Adipose tissue (tissue), 3 donors: ENCODE data around the gene BRMS1L. TPM values are rescaled to one million over a fixed set of nuclear protein-coding genes. Genes with fewer than 3 reads are reported as not detected.

ENCODE experiments used
- H3K27ac ChIP-seq: one replicate; pipeline ENCODE4 v1.5.1; 2013; ENCODE audit warnings: low read depth, low read length
- WGBS, 3 donors: extraction: QIAGEN DNeasy Blood & Tissue Kit; methylation state at CpG; one replicate each; pipeline ENCODE4 v1.1.7; 2013; 5-methylcytosine and 5-hydroxymethylcytosine counted together
- polyA plus RNA-seq, 3 donors: library from polyadenylated mRNA; stranded (reverse); fragments of 200-250 nt; gene quantifications; one replicate each; pipeline ENCODE4 v1.2.3, GENCODE V29; 2013
- donor health status: healthy with polysubstance abuse.
- donor health status: Bipolar disorder and iron deficiency.
- donor health status: healthy.

Gene BRMS1L
- polyA plus RNA-seq, 3 donors: 1.8 to 11.7 (median 7.6) TPM

DNA sequence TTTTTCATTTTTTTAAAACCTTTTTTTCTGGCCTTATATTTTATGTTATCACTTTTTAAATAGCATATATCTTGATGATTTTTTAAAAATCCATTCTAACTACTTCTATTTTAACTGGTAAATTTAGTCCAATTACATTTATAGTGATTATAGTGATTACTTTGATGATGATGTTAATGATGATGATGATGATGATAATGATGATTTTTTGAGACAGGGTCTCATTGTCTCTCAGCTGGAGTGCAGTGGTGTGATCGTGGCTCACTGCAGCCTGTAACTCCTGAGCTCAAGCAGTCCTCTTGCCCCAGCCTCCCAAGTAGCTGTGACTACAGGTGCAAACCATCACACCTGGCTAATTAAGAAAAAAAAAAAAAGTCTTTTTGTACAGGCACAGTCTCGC, 27.1 kb downstream of the BRMS1L start:
- whole genome bisulfite sequencing, 3 donors: 93 to 100% (median 99%) methylated on average over 2 of the region's 2 CpGs
- H3K27ac ChIP-seq: no peak overlapping the region

DNA sequence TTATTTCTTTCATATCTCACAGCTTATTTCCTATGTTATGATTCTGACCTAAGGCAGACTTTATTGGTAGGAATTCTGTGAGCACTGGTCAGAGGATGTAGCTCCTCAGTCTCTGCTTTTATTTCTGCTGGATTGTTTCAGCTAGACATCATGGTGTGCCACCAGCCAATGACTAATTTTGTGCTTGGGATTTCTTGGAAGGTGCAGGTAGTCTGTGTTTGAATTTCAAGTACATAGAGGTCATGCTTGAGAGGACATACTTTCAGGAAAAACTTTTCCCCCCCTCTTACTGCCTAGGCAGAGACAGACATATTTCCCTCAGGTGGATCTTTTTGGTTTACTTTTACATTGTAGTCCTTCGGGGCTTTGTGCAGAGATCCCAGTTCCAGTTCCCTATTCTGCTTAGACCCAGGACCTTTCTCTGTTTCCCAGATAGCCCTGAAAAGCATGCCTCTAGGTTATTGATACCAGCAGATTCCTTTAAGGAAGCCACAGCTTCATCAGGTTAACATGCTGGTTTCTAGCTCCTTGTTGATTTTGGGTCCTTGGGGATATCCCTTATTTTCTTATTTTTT, 28.6 kb downstream of the BRMS1L start:
- H3K27ac ChIP-seq: no peak overlapping the region
- 74 to 82% (median 77%) methylated on average over 1 of the region's 1 CpG for WGBS, 3 donors

DNA sequence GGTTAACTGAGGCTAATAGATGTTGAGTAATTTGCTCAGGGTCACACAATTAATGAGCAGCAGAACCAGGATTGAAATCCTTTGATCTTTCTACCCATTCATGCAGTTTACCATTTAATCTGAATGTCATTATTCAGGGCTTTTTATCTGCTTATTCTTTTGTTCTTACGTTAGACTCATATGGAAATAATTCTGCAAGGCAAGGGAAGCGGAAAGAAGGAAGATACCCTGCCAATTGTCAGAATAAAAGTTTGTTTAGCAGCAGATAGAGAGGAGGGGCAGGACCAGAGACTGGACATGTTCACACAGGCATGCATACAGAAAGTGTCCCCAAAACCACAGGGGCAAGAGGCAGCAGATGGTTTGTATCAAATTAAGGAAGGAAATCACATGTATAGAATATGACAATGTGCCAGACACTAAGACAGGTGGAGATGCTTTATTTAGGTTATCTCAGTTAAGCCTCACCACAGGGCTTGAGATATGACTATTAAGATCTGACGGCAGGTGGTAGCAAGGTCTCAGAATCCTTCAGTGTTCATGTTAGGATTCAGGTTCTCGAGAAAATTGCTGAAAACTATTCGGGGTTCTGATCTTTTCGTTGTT, 29.8 kb downstream of the BRMS1L start:
- 70 to 74% (median 71%) methylated on average over 6 of the region's 6 CpGs for WGBS, 3 donors
- no peak overlapping the region for H3K27ac ChIP-seq

DNA sequence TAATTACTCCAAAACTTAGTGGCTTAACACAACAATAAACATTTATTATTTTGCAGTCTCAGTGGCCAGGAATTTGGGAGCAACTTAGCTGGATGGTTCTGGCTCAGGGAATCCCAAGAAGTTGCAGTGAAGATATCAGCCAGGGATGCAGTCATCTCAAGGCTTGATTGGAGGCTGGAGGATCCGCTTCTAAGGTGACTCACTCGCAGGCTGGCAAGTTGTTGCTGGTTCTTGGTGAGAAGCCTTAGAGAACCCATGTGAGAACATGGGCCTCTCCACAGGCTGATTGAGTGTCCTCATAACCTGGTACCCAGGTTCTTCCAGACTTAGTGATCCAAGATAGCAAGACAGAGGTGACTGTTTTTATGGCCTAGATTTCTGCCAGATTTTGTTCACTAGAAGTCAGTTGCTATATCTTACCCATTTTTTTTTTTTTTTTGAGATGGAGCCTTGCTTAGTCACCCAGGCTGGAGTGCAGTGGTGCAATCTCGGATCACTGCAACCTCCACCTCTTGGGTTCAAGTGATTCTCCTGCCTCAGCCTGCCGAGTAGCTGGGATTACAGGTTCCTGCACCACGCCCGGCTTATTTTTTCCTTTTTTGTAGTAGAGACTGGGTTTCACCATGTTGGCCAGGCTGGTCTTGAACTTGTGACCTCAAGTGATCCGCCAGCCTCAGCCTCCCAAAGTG, 32.5 kb downstream of the BRMS1L start:
- 95 to 97% (median 97%) methylated on average over 7 of the region's 7 CpGs for WGBS, 3 donors
- H3K27ac ChIP-seq: no peak overlapping the region

DNA sequence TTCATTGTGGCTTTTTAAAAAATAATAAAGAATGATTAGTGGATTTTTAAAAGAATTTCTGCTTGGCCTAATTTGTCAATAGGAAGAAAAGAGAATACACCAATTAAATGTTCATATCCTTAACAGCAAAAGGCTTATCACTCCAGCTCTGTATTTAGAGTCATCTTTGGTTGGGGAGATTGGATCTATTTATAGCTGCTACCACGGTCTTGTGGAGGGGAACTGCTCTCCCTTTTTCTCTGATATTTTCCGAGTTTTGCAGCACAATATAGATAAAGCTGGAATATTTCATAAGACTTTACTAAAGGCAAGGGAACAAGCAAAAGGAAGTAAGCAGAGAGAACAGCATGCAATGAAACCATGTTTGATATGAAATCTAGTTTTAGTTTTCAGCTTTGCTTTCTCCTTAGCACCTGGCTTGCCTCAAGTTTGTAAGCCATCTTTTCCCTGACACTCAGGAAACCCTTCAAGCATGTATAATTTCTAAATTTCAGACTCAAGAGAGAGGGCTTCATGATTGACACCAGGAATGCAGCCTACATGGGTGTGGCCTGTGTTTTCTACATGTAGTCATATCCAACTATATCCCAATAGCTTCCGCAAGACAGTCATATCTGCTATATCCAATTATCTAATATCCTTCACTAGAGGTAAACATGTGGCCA, 35.2 kb downstream of the BRMS1L start:
- no peak overlapping the region for H3K27ac ChIP-seq
- WGBS, 3 donors: 73 to 75% (median 74%) methylated on average over 3 of the region's 3 CpGs

DNA sequence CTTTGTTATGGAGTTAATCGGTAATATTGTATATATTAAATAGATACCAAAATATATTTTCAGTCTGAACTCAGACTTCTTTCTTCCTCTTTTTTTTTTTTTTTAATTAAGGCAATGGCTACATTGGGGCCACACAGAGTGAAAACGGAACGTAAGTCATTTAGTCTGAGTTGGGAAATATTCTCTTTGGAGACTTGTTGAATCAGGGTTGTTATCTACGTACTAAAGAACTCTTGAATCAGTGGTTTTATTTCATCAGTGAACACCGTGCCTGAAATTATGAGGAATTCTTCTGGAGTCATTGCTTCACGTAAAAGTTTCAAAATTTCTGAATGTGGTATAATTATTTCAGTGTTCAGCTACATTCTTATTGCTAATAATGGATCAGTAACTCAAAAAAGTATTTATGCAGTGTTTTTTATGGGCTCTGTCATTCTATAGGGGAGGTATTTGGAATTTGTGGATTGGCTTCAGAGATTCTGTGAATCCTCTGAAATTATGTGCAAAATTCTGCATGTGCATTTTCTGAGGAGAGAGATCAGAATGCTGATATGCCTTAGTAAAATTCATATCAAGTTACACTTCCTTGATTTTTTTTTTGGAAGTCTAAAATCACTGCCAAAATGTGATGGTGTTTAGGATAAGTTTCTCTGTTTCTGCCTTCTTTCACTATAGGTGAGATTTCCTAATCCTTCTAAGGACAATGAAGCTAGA, 39.6 kb downstream of the BRMS1L start:
- WGBS, 3 donors: 81 to 94% (median 89%) methylated on average over 6 of the region's 6 CpGs

DNA sequence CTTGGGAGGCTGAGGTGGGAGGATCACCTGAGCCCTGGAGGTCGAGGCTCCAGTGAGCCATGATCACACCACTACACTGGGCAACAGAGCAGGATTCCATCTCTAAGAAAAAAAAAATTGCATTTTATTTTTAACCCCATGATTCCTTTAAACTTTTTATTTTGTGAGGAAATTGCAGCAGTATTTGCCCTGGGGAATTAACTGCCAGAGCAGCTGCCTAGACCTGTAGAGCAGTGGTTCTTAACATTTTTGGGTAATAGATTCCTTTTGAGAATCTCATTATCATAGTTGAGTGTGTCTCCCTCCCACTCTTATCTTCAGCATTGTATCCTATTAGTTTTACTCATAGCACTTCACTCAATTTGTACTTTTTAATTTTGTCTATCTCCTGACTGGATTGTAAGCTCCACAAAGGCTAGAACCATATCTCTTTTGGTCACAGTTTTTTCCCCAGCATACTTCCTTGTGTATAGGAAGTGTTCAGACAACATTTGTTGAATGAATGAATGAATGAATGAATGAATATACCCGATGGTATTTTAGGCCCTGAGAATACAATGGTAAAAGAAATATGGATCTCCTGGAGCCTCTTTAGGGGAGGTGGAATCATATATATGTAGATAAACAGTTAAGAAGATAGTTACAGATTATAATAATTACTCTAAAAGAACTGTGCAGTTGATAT, 40.6 kb downstream of the BRMS1L start:
- 70 to 81% (median 76%) methylated on average over 2 of the region's 2 CpGs for WGBS, 3 donors
- H3K27ac ChIP-seq: no peak overlapping the region

More for the DNA sequence above, 39.6 kb downstream of the BRMS1L start:
- no peak overlapping the region for H3K27ac ChIP-seq

DNA sequence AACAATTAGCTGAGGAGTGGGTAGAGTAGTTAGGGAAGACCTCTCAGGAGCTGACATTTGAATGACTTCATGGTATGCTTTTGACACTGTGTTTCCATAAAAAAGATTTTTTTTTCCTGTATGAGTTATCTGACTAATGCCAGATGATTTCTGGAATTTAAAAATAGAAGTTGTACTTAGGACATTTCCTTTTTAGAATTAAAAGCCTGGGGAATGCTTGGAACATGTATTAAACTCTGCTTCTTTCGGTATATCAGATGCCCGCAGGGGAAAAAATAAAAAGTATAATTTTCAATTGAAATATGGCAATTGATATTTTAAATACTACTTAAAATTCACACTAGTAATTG, 41.1 kb downstream of the BRMS1L start:
- 81 to 90% (median 85%) methylated on average over 2 of the region's 2 CpGs for WGBS, 3 donors
- no peak overlapping the region for H3K27ac ChIP-seq

DNA sequence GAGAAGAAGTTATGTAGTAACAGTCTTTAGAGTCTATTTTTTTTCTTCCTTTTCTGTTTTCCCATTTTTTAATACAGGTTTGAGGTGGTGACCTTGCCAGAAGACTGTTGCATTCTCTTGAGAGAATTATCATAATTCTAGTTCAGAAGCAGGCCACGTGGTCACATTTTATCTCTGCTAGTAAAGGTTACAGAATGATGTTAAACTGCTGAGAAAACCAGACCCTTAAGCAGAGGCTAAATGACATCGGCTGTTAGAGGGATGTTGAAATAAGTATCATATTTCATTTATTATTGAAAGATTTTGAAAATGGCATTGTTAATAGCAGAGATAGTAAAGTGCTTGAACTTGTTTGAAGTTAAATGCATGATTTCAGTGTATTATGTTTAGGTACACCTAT, 49.2 kb downstream of the BRMS1L start:
- WGBS, 3 donors: 49 to 63% (median 61%) methylated on average over 2 of the region's 2 CpGs
- no peak overlapping the region for H3K27ac ChIP-seq

DNA sequence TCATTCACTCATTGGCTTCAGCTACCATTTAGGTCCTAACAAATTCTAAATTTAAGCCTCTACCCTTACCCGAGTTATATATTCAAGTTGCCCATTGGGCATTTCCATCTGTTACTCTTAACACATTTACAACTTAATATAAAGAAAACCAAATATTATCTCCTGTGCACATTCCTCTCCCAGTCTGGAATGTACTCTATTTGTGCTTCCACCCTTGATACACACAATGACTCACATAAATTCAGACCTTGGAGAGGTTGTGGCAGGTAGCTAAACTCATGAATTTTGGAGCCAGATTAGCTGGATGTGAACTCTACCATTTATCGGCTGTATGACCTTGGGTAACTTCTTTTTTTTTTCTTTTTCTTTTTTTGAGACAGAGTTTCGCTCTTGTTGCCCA, 51.1 kb downstream of the BRMS1L start:
- H3K27ac ChIP-seq: no peak overlapping the region
- 75 to 92% (median 86%) methylated on average over 3 of the region's 3 CpGs for WGBS, 3 donors

DNA sequence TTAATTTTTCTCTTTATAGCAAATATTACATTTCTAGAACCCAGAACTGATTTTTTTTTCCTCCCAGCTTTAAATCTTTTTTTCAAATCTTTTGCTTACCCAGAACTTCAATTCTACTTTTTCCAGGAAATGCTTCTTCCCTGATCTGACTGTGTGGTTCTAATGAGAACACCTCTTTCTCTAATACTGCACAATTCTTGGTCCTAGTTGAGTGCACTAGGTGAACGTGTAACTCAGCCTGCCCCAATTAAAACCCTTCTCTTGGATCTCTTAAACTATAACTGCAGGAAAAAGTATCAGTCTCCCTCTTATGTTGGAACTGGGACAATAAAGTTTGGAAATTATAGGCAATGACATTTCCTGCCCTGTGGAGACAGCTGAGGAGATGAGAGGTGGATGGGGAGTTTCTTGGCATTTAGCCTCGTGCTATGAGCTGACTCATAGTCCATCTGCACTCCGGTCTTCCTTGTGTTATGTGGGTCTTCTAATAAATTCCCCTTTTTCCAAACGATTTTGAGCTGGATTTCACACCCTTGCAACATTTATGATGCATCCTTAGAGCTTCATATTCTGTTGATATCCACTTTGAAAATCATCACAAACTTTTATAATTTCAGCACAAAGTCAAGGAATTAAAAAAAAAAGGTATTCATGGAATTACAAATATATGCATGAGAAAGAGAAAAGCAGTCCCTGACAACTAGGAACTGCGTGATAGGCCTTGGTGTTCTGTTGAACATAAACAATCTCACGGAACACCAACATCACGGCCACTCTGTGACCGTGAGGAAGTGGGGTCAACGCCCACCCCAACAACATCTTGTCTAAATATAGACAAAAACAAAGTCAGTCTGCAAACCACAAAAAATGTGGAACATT, 52.4 kb downstream of the BRMS1L start:
- no peak overlapping the region for H3K27ac ChIP-seq
- 15 to 56% (median 16%) methylated on average over 9 of the region's 9 CpGs for WGBS, 3 donors

DNA sequence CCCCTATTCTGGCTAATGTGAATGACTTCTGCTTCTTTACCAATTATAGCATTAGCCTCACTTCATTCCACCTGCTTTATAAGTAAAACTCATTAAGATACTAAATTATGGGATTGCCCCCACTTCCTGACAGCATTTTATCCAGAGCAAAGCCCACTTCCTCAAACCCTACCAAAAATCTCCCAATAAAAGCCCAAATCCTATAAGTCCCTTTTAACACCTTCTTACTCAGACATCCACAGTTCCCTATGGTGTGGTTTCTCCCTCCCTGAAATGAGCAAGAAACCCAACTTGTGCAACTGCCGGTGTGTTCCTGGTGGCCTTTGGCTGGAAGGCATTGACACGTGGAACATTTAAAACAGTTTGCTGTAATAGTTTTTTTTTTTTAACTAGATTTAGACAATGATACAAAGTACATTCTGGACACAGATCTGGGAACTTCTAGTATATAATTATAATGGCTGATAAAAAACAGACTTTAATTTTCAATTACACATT, 53.1 kb downstream of the BRMS1L start:
- 20 to 44% (median 22%) methylated on average over 2 of the region's 2 CpGs for WGBS, 3 donors
- no peak overlapping the region for H3K27ac ChIP-seq

DNA sequence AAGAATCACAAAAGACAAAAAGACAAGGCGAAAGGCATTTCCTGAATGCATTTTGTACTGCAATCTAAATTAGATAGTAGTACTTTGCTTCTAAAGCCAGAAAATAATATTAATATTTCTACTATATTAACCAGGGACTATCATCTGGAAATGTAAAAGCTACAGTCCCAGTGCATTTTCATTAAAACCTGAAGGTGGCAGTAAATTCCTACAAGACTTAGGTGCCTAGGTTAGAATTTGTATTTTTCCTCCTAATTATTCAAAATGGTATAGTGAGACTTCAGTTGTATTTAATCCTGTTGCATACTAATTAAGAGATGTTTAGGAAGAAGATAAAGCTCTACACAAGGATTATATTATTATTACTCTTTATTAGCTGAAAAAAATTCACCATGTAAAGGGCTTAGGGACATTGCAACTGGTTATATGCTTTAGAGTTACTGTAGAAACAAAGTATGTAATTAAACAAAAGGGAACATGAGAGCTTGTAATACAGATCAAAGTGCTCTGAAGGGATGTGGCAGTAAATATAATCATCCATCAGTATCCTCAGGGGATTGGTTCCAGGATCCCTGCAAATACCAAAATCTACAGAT, 53.6 kb downstream of the BRMS1L start:
- no peak overlapping the region for H3K27ac ChIP-seq
- 67 to 73% (median 71%) methylated on average over 1 of the region's 1 CpG for WGBS, 3 donors

DNA sequence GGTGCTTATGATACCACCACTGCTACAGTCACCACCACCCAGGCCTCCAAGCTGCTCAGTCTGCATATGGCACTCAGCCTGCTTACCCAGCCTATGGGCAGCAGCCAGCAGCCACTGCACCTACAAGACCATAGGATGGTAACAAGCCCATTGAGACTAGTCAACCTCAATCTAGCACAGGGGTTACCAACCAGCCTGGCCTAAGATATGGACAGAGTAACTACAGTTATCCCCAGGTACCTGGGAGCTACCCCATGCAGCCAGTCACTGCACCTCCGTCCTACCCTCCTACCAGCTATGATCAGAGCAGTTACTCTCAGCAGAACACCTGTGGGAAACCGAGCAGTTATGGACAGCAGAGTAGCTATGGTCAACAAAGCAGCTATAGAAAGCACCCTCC, 55.1 kb downstream of the BRMS1L start:
- WGBS, 3 donors: 82 to 92% (median 88%) methylated on average over 2 of the region's 2 CpGs
- H3K27ac ChIP-seq: no peak overlapping the region

DNA sequence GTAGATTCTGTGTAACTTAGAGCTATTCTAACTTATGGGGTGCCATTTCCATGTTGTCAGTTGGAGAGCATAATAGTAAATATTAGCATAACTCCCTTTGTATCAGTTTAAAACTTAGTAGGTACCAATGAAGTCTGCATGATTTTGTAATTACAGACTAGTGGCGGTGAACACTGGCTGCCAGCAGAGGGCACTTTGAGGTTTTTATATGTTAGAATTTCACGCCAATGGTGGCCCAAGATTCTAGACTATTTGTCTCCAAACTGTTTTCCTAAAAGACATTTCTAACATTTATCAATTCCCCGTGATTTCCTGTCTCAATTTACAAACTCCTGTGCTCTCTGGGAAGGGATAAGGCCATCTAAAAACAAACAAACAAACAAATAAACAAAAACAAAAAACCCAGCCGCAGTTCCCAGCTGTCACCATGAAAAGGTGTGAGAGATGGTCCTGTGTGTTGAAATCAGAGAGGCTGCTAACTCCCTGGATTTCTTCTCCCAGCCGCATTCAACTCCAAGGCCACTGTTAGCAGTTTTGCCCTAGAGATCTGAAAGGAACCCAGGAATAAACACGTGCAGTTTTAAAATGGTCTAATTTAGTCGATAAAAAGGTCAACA, 57.6 kb downstream of the BRMS1L start:
- WGBS, 3 donors: 41 to 52% (median 48%) methylated on average over 7 of the region's 7 CpGs
- no peak overlapping the region for H3K27ac ChIP-seq

DNA sequence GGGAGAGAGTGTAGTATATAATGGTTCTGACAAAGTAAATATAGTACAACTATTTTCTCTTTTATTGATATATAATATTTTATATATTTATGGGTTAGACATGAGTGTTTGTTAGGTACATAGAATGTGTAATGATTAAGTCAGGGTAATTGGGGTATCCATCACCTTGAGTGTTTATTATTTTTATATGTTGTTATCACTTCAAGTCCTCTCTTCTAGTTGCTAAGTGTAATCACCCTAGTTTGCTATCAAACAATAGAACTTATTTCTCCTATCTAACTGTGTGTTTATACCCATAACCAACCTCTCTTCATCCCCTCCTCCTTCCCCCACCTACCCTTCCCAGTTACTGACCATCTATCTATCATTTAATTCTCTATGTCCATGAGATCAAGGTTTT, 64.2 kb downstream of the BRMS1L start:
- no peak overlapping the region for H3K27ac ChIP-seq

DNA sequence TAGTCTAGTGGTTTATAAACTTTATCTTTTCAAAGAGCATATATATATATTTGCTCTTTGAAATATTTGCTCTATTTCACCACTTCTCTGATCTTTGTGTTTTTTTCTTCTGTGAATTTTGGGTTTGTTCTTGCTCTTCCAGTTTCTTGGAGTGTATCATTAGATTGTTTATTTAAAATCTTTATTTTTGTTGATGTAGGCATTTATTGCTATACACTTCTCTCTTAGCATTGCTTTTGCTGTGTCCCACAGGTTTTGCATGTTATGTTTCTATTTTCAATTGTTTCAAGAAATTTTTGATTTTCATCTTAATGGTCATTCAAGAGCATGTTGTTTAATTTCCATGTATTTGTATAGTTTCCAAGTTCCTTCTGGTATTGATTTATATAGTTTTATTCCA, 69.1 kb downstream of the BRMS1L start:
- H3K27ac ChIP-seq: no peak overlapping the region
